Left ventricle myocardium inferior (tissue), 1 donor: ENCODE results near the gene WASF1. TPM values are rescaled to one million over a fixed set of nuclear protein-coding genes. Genes with fewer than 3 reads are reported as not detected.

ENCODE experiments used
- DNase-seq: peaks from one replicate; pipeline ENCODE4 v3.0.0-alpha.2; 2020
- H3K27ac ChIP-seq: fragments of 200-600 bp; replicated peaks from 2 replicates; pipeline ENCODE4 v1.8.0; 2021
- H3K27me3 ChIP-seq: fragments of 200-600 bp; 2 replicates; pipeline ENCODE4 v1.8.0; 2021; ENCODE audit warnings: low read depth
- H3K36me3 ChIP-seq: fragments of 200-600 bp; 2 replicates; pipeline ENCODE4 v1.8.0; 2021
- H3K4me1 ChIP-seq: fragments of 200-600 bp; 2 replicates; pipeline ENCODE4 v1.8.0; 2021
- H3K4me3 ChIP-seq: fragments of 200-600 bp; 2 replicates; pipeline ENCODE4 v1.8.0; 2021; ENCODE audit warnings: mild to moderate bottlenecking, moderate library complexity
- H3K9me3 ChIP-seq: fragments of 200-600 bp; replicated peaks from 2 replicates; pipeline ENCODE4 v1.8.0; 2021
- intact Hi-C: fragments of 100-400 bp; cut with micrococcal nuclease; formaldehyde crosslinking; loops from one replicate; pipeline ENCODE4 v1.11.0; 2022
- total RNA-seq: library from RNA; stranded (reverse); fragmentation: NEBNext Ultra II Directional; extraction: Animal tissue kit (Norgen Biotek cat#: 25700); gene quantifications from one replicate; pipeline ENCODE4 v1.2.1, GENCODE V29; 2021
- TF ChIP-seq, protein P1 (sequence below): fragments of 200-600 bp; IDR thresholded peaks from 2 replicates; pipeline ENCODE4 v1.8.0; 2021; ENCODE audit warnings: antibody characterized with exemption, mild to moderate bottlenecking, borderline replicate concordance
- donor health status: DM: no; HTN: yes; CAD: no; lungs with severe emphysema.

Gene WASF1
- total RNA-seq, 1 donor from 2014 or later: 0.80 TPM

DNA sequence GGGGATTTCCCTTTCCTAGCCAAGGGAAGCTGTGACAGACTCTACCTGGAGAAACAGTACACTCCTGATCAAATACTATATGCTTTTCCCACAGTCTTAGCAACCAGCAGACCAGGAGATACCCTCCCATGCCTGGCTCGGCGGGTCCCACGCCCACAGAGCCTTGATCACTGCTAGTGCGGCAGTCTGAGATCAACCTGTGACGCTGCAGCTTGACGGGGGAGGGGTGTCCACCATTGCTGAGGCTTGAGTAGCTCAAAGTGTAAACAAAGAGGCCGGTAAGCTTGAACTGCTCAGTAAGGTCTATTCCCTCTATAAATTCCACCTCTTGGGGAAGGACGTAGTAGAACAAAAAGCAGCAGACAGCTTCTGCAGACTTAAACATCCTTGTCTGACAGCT is 63.2 kb downstream of the WASF1 start:
- intact Hi-C loops: no loop called here
- H3K27me3 ChIP-seq: no peaks in the 10 kb centered on the region
- TF ChIP-seq, protein P1, sequence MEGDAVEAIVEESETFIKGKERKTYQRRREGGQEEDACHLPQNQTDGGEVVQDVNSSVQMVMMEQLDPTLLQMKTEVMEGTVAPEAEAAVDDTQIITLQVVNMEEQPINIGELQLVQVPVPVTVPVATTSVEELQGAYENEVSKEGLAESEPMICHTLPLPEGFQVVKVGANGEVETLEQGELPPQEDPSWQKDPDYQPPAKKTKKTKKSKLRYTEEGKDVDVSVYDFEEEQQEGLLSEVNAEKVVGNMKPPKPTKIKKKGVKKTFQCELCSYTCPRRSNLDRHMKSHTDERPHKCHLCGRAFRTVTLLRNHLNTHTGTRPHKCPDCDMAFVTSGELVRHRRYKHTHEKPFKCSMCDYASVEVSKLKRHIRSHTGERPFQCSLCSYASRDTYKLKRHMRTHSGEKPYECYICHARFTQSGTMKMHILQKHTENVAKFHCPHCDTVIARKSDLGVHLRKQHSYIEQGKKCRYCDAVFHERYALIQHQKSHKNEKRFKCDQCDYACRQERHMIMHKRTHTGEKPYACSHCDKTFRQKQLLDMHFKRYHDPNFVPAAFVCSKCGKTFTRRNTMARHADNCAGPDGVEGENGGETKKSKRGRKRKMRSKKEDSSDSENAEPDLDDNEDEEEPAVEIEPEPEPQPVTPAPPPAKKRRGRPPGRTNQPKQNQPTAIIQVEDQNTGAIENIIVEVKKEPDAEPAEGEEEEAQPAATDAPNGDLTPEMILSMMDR: no peak
- no peak overlapping the region for H3K27ac ChIP-seq
- no peaks in the 10 kb centered on the region for H3K4me1 ChIP-seq
- no peak overlapping the region for H3K4me3 ChIP-seq
- no peak for DNase-seq
- no peaks in the 10 kb centered on the region for H3K36me3 ChIP-seq
- peaks cover 18% of the 10 kb centered on the region for H3K9me3 ChIP-seq

DNA sequence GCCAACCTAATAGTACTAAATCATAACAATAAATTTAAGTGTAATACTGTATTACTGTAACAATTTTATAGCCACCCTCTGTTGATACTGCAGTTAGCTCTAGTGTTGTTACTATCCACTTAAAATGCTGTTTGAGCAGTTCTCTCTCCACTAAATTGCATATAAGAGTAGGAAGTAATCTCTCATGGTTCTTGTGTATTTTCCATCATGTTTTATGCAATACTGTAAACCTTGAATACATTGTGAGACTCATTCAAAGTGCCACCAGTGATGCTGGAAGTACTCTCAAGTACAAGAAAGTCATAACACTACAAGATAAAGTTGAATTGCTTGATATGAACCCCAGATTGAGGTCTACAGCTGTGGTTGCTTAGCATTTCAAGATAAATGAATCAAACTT is 65.5 kb downstream of the WASF1 start:
- H3K9me3 ChIP-seq: peaks cover 8% of the 10 kb centered on the region
- H3K27me3 ChIP-seq: no peaks in the 10 kb centered on the region
- TF ChIP-seq, protein P1: no peak
- no peak for DNase-seq
- intact Hi-C loops: no loop called here
- no peak overlapping the region for H3K4me3 ChIP-seq
- no peak overlapping the region for H3K27ac ChIP-seq
- H3K4me1 ChIP-seq: no peaks in the 10 kb centered on the region
- no peaks in the 10 kb centered on the region for H3K36me3 ChIP-seq

DNA sequence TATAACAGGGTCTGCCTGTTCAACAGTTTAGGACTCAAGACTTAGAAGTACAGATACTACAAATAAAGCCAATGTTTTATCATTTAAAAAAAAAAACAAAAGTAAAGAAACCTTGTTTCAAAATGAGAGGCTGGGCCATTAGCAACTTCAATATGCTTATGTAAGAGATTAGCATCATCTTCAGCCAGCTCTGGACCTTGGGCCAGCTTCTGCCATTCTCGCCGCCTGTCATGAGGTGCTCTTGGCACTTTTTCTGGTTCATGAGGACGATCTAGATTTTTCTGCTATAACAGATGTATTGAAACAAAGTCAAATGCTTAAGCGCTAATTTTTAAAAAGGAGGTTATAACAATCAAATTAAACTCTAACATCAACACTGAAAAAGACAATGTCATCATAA is 74.2 kb downstream of the WASF1 start:
- H3K27me3 ChIP-seq: no peaks in the 10 kb centered on the region
- no peak overlapping the region for H3K27ac ChIP-seq
- TF ChIP-seq, protein P1: no peak
- intact Hi-C loops: no loop called here
- H3K4me3 ChIP-seq: no peak overlapping the region
- H3K9me3 ChIP-seq: no peaks in the 10 kb centered on the region
- no peaks in the 10 kb centered on the region for H3K4me1 ChIP-seq
- DNase-seq: no peak
- no peaks in the 10 kb centered on the region for H3K36me3 ChIP-seq

DNA sequence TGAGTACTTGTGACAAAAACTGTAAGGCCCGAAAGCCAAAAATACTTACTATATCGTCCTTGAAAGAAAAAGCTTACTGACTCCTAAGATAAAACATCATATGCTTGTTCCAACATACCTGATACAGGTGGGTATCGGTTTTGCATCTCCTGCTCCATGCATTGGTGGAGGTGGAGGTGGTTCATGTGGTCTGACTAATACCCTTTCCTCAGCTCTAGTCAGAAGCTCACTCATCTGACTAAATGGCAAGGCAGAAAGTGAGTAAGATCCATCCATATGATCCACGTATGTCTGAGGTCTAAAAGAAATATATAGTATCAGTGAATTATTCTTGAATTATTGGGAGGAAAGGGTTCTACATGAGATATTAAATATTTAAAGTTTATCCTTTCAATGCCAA is 76.2 kb downstream of the WASF1 start:
- Histone ChIP-seq H3K36me3 (no peaks in the 10 kb centered on the region), H3K4me1 (peaks cover 8% of the 10 kb centered on the region), H3K9me3 (no peaks in the 10 kb centered on the region), H3K27me3 (no peaks in the 10 kb centered on the region), H3K4me3 (no peak overlapping the region), H3K27ac (no peak overlapping the region)
- no peak for DNase-seq
- intact Hi-C loops: no loop called here
- TF ChIP-seq, protein P1: no peak

DNA sequence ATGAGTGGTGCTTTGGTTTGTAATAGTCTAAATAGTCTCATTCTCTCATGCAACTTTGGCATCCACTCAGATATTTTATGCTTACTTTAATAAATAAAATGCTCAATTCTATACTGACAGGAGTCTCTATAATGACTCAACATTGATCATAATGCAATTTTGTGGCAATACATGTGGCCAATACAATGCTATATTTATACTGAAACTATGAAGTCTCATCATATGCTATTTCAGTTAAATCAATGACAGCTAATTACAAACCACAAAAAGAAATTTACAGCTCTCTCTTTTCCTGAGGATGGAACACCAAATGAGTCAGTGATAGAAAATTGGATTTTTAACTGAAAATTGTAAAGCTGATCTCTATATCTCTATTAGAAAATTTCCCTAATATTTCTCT is 77.1 kb downstream of the WASF1 start:
- H3K27ac ChIP-seq: no peak overlapping the region
- TF ChIP-seq, protein P1: no peak
- H3K4me1 ChIP-seq: peaks cover 17% of the 10 kb centered on the region
- DNase-seq: no peak
- no peak overlapping the region for H3K4me3 ChIP-seq
- no peaks in the 10 kb centered on the region for H3K27me3 ChIP-seq
- intact Hi-C loops: no loop called here
- no peaks in the 10 kb centered on the region for H3K9me3 ChIP-seq
- H3K36me3 ChIP-seq: no peaks in the 10 kb centered on the region

DNA sequence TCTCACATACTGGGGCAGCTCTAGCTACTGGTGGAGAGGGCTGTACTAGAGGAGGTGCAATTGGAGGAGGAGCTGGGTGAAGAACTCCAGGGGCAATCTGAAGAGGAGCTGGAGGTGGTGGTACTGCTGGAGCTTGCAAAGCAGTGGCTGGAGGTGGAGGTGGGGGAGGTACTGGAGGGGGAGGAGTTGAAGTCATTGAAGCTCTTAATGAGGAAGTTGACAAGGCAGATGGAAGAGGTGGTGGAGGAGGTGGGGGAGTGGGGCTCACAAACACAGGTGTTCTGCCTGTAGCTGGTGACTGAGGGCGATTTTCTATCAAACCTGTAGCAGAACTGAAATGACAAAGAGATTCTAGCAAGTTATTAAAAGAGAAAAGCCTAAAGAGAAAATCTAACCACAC is 77.6 kb downstream of the WASF1 start:
- no peak overlapping the region for H3K4me3 ChIP-seq
- no peaks in the 10 kb centered on the region for H3K36me3 ChIP-seq
- no peaks in the 10 kb centered on the region for H3K27me3 ChIP-seq
- intact Hi-C loops: no loop called here
- peaks cover 22% of the 10 kb centered on the region for H3K4me1 ChIP-seq
- DNase-seq: no peak
- no peaks in the 10 kb centered on the region for H3K9me3 ChIP-seq
- H3K27ac ChIP-seq: no peak overlapping the region
- TF ChIP-seq, protein P1: no peak
